HG02678 (cell line): ENCODE measurements around the gene XRCC4.
"Not testable (repeated sequence)": the region's sequence is repeated elsewhere in the genome, so short reads cannot be mapped to it uniquely, and the experiment has no call there.

Experiments used
- ATAC-seq: cut with Tn5 transposase; IDR thresholded peaks from one replicate; pipeline ENCODE4 v1.9.1; 2021; ENCODE audit warnings: mild to moderate bottlenecking, moderate library complexity; ENCODE audit not compliant: unreplicated experiment

XRCC4 gene

DNA sequence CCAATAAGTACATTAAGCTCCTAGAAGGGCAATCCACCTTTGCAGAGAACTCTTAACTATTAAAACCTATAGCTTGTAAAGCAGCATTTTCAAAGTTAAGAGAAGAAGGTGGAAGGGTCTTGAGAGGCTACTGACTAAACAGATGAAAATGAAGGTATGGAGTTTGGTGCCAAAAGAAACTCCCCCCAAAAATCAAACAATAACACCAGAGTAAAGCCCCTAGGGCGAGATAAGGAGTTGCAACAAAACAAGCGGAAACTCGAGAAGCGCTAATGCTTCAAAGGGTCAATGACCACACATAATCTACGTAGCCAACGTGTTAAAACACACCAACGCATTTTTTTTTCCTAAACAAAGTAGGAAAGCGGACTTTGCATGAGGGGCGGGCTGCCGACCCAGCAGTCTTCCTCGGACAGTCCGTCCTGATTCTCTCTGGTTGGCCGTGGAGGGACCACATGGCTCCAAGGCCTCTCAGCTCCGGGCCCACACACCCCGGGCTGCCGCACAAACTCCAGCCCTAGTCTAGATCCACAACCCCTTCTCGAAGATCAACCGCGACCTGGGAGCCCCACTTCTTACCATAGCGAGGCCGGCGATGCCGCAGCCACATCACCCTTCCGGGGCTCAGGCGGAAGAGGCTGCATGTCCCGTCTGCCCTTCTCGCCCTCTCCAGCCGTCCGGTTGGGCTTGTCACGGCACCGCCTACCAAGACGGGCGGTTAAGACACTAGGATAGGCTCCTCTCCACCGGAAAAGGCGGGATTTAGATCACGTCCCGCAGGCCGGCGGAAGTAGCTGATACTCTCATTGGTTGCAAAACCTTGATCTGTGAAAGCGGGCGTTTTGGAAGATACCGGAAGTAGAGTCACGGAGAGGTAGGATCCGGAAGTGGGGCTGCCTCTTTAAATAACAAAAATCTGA lies at the start of gene XRCC4, which contains the start of gene TMEM167A:
Gene XRCC4 (plus strand): TSS at position 806 of the 920 bp plus-strand sequence. CDS start 27,373 bp downstream, outside the sequence.
Gene TMEM167A (minus strand): TSS at position 653 of the 920 bp plus-strand sequence. CDS start 71 bp downstream, at position 582.
- peak; percentile 98 for ATAC-seq

DNA sequence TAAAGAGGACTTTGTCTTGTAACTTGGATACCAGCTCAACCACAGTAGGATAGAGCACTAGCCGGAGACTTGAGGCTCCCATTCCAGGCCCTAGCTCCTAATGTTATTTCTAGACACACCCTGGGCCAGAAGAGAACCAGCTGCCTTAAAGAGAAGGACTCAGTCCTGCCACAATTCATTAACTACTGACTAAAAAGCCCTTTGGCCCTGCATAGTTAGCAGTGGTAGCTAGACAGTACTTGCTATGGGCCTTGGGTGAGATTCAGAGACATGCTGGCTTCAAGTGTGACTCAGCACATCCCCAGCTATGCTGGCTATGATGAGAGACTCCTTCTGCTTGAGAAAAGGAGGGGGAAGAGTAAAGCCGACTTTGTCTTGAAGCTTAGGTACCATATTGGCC lies 47.4 kb upstream of the XRCC4 start:
- ATAC-seq: no peak

DNA sequence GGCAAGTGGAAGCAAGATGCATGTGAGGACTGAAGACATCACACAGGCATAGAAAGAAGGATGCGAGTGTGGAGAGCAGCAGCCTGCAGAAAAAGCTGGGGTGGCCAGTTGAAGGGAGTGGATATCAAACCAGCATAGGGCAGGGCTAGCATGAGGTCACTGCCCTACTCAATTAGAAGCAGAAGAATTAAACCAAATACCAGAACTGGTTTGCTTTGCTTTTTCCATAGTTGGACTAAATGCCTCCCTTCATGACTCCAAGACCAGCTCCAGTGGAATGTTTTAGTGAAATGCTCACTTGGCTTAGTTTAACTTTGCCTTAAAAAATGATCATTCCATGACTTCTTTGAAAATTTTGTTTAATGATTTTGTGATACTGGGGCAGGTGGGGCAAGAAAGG lies 46.0 kb upstream of the XRCC4 start:
- ATAC-seq: no peak

DNA sequence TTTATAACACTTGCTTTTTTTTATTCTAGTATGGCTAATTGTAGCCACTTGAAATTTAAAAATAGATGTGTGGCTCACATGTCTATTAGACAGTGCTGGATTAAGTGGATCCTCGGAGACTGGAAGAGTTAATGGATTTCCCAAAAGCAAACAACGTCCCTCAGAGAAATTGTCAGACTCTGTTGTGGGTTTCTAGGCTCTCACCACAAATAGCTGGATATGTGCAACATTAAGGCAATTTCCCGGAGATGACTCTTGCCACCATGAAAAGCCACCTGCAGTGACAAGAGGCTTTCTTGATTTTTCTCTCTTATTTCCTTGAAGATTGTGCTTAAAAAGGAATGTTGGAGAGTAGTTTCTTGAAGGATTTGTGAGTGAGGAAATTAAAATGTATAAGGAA lies 43.3 kb upstream of the XRCC4 start:
- ATAC-seq: no peak

DNA sequence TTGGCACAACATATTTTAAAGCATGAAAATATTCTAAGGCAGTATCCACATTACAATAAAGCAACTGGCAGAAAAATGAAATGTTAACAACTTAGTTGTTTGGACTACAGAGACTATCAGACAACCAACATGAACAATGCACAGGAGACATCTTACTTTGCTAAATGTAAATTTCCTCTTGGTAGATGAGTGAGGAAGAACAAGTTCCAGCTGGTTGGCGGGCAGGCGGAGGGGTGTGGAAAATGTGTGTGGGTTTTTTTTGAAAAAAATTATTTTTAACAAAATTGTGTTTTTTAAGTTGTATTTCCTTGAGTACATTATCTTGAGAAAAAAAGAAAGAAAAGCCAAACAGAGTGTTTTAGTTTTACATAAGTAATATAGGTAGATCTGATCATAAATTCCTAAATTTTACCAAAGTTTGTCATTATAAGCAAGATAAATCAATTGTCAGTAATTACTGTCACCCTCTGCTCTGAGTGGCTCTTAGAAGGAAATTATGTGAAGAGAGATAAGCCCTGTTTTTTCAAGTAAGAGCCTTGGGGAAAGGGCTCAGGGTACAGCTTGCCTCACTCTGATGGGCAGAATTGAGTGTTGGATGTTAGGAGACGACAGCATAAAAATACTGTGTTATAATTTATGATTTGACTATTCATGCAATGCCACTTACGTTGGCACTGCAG lies 42.7 kb upstream of the XRCC4 start:
- ATAC-seq: no peak

DNA sequence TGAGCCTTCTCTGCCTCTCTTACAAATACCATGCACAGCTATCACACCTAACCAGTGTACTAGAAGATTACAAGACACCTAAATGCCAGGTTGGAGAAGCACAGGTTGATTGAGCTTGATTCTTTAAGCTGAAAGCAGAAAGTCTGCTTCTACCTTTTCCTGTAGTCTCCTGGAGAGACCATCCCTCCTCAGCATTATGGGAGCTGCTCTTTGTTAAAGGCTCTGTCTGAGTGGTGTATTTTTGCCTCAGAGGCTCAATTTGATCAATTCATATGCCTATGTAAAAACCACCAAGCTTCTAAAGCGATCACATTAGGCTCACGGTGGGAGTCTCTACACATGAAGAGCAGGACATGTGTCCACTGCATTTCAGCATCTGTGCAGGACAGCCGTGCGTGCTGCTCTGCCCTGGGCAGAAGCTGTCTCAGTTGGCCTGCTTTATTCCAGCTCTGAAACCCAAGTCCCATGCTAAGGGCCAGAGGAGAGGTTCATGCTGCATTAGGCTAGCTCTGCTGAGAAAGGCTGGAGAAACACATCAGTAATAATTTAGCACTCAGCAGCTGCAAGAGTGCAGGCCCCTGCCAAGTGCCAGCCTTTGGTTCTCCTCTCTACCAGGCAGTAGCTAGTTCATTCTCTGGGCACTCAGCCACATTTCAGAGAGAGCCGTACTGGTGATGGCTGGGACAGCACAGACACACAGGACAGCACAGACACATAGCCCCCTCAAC lies 41.8 kb upstream of the XRCC4 start:
- ATAC-seq: no peak

DNA sequence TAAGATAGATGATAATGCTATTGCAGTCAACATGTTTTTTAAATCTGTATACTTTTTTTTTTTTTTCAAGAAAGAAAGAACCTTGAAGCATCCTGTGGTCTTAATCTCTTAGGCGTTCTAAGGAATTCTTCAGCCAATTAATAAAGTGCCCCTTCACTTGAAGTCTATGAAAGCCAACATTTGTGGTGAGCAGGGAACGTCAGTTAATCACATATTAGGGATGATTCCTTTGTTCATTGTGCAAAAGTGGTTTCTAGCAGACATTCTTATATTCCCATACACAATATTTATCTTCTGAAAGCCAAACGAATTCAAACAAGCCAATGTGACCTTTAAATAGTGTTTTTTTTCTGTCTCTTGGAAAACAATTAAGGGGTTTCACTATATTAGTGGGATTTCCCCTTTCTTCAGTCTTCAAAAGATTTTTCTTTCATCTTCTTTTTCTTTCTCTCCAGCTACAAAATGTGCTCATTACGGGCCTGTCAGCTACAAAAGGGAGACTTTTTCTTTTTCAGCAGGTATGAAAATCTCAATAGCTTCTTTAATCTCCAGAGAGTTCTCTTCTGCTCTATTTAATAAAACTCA lies 40.3 kb upstream of the XRCC4 start:
- ATAC-seq: no peak

DNA sequence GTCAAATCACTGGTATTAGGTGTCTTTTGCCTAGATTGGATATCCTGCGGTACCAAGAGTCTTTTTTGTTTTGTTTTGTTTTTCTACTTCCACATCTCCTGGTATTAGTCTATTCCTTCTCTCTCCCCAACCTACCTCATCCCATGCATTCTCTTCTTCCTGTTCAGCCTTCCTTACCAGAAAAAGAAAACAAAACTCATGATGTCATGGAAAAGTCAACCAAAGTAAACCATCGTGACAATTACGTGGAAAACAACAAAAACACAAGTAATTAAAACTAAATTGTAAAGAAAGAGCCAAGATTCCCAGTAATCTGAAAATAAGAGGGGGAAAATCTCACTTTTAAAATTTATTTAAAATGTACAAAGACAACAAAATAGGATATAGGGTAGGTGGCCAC lies 38.4 kb upstream of the XRCC4 start:
- no peak for ATAC-seq

DNA sequence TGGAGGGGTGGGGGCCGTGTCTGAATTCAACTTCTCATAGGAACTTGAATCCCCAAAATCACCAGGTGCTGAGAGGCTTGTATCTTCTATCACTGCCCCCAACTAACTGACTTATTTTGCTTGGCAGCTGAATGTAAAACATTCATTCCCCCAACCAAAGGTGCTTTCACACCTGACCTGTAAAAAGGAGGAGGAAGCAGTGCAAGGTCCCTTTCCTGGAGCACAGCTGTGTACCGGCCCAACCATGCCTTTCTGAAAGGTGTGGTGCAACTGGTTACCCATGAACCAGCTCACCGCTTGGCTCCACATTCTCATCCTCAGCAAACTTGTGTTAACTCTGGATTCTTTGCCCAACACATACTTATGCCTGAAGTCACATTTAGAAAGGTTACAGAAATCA lies 34.8 kb upstream of the XRCC4 start:
- ATAC-seq: no peak

DNA sequence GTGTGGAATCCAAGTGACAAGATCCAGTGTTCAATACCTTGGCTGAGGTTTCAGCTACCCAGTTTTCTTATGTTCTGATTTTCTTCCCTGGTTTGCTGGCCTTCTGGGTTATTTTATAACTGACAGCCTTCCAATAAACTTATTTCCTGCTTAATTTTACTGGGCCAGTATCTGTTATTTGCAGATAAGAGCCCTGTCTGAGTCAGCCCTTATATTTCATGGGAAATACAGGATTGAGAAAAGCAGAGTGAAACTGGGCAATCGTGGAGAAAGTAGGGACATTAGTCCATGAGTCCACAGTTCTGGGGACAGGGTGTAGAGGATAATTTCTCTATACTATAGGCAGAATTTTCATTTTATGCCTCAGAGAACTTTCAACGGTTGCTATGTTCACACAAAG lies 32.4 kb upstream of the XRCC4 start:
- ATAC-seq: no peak

DNA sequence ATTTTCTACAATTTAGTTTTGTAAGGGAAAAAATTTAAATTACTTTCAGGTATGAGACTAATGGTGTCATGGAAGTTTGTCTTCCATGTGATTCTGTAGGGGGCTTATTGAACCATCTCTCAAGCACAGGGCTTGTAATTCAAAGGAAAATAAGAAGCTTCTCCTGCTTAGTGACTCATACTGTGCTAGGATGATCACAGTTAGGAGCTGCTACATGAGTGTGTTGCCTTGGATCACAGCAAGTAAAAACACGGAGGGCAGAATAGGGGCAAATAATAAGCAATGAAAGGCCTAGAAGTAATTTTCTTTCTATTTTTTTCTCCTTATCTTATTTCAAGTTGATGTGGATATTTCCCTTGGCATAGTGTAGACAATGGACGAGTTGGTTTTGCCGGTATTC lies 29.1 kb upstream of the XRCC4 start:
- ATAC-seq: no peak

DNA sequence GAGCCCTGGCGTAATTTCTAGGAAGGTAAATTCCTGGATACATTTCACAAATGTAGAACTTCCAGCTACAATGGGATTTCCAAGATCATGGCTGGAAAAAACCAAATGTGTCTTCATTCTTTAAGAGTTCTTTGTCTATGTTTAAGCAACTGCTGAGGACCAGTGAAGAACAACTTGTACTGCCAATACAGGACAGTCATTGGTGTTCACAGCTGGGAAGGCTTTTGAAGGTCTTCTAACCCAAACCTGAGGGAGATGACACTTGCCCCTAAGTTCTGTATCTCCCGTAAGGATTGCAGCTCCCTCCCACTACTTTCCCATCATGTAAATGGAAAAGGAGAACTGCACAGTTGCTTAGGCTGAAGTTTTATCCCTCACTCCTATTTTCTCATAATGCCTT lies 28.5 kb upstream of the XRCC4 start:
- ATAC-seq: no peak

DNA sequence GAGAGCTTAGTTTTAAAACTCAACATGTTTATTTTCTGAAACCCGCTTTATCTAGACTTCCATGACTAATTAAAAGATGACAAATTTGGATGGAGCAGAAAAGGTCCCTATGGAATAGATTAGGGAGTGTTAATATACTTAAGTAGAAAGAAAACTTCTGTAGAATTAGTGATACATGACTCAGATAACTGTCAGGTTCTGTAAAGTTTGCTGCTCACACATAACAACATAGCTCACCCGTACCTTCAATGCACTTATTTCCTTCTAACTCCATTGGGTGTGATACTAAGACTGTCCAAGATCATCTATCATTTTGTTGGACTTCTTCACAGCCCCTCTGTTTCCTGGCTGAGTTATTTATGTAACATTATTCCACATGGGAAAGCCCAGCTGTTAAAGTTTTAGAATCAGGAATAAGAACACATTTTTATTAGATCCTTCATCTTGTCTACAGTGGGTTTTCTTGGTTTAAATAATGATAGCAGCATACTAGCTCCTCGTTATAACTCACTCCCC lies 27.9 kb upstream of the XRCC4 start:
- no peak for ATAC-seq

DNA sequence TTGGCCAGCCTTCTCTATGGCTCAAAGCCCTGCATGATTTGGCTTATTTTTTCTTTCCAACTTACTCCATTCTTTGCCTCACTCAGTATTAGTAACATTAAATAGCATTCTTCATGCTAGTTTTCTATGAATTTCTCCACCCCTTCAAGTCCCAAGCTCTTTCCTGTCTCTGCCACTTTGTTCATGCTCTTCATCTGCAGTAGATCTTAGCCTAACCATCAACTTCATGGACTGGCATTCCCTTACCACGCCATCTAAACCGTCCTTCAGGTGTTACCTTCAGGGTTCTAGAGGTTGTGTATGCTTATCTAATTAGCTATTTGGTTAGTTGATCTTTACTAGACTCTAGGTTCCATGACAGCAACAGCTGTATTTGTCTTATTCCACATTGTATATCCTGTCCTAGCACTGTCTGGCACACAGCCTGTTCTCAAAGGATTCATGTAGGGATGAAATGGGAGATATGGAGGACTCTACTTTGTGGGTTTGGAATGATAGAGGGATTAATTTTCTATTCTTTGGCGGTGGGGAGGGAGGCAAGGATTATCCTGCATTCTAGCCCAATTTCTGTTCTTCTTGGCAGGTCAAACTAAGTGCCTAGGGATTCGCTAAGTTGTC lies 26.5 kb upstream of the XRCC4 start:
- ATAC-seq: no peak

DNA sequence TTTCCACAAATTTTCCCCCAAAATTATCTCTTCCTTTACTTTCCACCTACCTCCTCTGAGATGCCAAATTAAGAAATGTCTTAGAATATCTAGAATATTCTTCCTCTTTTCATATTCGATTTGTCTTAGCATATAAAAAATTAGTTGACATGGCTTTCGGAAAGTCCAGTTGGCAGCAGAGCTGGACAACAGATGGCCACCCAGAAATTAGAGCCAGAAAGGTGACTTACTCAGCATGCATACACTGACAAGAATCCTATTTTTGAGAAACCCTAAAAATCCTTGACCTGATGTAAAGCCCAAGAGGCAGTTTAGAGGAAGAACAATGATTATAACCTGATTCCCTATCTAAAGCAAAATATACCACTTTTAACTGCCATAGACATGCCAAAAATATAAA lies 22.2 kb upstream of the XRCC4 start:
- ATAC-seq: no peak

DNA sequence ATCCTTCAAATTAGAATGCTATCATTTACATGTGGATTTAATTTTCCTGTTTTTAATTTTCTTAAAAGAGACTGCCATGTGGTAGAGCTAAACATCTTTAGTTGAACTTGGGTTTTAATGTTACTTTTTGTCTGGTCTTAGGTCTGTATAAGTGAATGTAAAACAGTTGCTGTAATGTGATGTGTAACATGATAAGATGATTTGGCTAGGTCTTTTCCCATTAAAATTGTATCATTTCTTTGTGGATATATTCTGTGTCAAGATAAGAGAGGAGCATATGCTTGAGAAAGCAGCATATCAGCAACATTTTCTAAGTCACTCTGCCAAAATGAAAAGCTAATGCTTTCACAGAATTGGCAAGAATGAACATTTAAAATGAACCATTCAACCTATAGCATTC lies 18.6 kb upstream of the XRCC4 start:
- no peak for ATAC-seq

DNA sequence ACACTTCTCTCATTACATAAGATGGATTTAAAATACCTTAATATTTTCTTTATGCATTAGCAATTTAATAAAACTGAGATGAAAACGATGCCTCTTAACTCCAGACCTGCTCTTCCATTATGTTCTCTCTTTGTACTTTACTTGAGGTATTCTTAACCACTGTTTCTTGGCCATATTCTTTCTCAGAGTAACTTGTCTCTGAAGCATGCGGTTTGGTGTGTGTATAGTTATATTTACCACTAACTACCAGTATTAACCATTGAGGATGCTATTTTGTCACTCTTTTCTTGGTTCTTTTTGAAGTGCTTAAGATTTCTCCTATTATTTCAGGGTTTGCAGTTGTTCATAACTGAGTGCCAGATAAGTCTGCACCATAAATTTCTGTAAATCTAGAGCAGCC lies 18.0 kb upstream of the XRCC4 start:
- ATAC-seq: no peak

DNA sequence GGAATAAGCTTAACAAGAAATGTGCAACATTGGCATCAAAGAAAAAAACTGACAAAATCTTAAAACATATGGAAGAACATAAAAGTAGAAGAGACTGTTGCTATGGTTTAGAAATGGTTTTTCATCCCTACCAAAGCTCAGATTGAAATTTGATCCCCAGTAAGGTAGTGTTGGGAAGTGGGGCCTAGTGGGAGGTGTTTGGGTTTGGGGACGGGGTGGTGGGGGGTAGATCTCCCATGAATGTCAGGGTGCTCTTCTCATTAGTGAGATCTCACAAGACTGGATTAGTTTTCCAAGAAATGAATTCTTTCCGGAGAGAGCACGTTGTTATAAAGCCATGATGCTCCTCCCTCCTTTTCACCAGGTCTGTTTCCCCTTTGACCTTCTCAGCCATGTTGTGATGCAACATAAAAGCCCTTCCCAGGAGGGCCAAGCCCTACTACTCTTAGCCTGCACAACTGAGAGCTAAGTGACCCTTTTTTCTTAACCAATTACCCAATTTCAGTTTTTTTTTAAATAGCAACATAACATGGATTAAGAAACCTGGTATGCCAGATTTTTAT lies 10.7 kb upstream of the XRCC4 start:
- ATAC-seq: no peak

DNA sequence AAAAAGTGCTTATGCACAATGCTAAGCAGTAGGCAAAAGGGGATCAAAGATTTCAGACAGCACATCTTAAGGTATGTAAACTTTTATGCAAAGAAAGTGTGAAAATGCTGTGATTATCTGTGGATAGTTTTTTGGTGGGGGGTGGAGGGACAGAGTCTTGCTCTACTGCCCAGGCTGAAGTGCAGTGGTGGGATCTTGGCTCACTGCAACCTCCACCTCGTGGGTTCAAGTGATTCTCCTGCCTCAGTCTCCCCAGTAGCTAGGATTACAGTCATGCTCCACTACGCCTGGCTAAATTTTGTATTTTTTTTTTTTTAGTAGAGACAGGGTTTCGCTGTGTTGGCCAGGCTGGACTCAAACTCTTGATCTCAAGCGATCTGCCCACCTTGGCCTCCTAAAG lies 10.0 kb upstream of the XRCC4 start:
- ATAC-seq: not testable (repeated sequence)
